Lung (tissue), 12 donors: ENCODE data around the gene PLPP3. TPM values are rescaled to one million over a fixed set of nuclear protein-coding genes. Genes with fewer than 3 reads are reported as not detected.
A peak's percentile ranks its signal among the peaks of the same experiment; 100 is the strongest.

Experiments used
- ATAC-seq: fragments of 200-7000 bp; cut with Tn5 transposase; one replicate; pipeline ENCODE4 v1.9.1; 2020; ENCODE audit warnings: moderate number of reproducible peaks; ENCODE audit not compliant: insufficient read depth, low FRiP score
- DNase-seq, 3 donors: peaks; one replicate each; pipeline ENCODE4 v3.0.0-alpha.2; 2013 to 2017
- H3K27ac ChIP-seq, 2 donors: one replicate each; pipeline ENCODE4 v1.5.1; 2013; ENCODE audit warnings: mild to moderate bottlenecking in 2 of 2, moderate library complexity in 2 of 2, control low read depth in 1 of 2, inconsistent platforms in 1 of 2, low read depth in 1 of 2, low read length in 1 of 2
- H3K27me3 ChIP-seq, 3 donors: one replicate each; pipeline ENCODE4 v1.5.1; 2013; ENCODE audit warnings: low read length in 2 of 3; ENCODE audit not compliant: control insufficient read depth in 3 of 3, insufficient read depth in 3 of 3
- H3K36me3 ChIP-seq, 4 donors: one replicate each; pipeline ENCODE4 v1.5.1; 2013; ENCODE audit warnings: low read length in 4 of 4, mild to moderate bottlenecking in 1 of 4, moderate library complexity in 1 of 4; ENCODE audit not compliant: control insufficient read depth in 4 of 4, insufficient read depth in 4 of 4
- H3K4me1 ChIP-seq, 5 donors: one replicate each; pipeline ENCODE4 v1.5.1; 2013; ENCODE audit warnings: low read length in 5 of 5, mild to moderate bottlenecking in 2 of 5, moderate library complexity in 1 of 5; ENCODE audit not compliant: control insufficient read depth in 5 of 5, insufficient read depth in 5 of 5
- H3K4me3 ChIP-seq: one replicate; pipeline ENCODE4 v1.5.1; 2013; ENCODE audit warnings: mild to moderate bottlenecking, control low read depth, moderate library complexity
- H3K9ac ChIP-seq, 2 donors: one replicate each; pipeline ENCODE4 v1.5.1; 2013; ENCODE audit warnings: low read length in 2 of 2, control low read depth in 1 of 2; ENCODE audit not compliant: insufficient read depth in 1 of 2
- H3K9me3 ChIP-seq, 4 donors: one replicate each; pipeline ENCODE4 v1.5.1; 2013; ENCODE audit warnings: low read length in 3 of 4, mild to moderate bottlenecking in 1 of 4, moderate library complexity in 1 of 4; ENCODE audit not compliant: control insufficient read depth in 4 of 4, insufficient read depth in 3 of 4
- WGBS, 2 donors: extraction: QIAGEN DNeasy Blood & Tissue Kit; methylation state at CpG; one replicate each; pipeline ENCODE4 v1.1.7; 2013; 5-methylcytosine and 5-hydroxymethylcytosine counted together
- polyA plus RNA-seq, 2 donors: library from polyadenylated mRNA; stranded (reverse); fragments of 200-250 nt; gene quantifications; one replicate each; pipeline ENCODE4 v1.2.1, GENCODE V29; 2013
- total RNA-seq, 2 donors: library from RNA; depleted of rRNA in 1 of 2; stranded (reverse); fragments of >200 nt in 1 of 2; gene quantifications; one replicate each; pipeline ENCODE4 v1.2.1, GENCODE V29; 2014 to 2021
- TF ChIP-seq, protein P1 (sequence below): IDR thresholded peaks from 2 replicates; pipeline ENCODE4 v1.5.1; 2012; ENCODE audit warnings: mild to moderate bottlenecking; ENCODE audit errors: control extremely low read depth, extremely low read depth
- donor health status: control.
- donor health status: control.
- donor health status: Bipolar disorder and iron deficiency.
- donor health status: healthy.
- donor health status: DM: yes; HTN: yes; CAD: no.

The PLPP3 gene
- total and polyA plus RNA-seq, 4 donors, result 8.6 to 121 (median 112) TPM

DNA sequence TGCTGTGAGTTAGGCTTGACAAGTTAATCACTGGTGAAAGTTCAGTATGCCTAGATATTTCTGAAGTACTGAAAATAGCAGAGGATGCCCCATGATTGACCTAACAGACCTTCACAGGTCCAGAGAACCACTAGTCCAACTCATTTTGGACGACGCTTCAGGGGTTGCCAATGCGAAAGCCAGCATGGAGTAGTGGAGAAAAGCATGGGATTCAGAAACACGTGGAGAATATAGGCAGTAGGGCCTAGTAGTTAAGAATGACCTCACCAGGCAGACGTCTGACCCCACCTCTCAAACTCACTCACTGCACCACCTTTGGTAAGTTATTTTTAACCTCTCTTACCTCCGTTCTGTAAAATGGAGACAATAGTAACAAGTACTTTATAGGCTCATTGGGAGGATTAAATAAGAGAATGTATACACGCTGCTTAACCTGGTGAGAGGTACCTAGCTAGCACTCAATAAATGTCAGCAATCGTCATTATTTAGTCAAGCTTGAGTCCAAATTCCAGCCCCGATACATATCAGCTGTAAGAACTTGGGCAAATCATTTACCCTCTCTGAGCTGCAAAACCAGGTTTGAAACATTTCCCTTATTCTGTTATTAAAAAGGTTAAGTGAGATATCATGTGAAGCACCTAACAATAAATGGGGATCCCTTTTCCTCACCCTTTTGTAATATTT is 13.2 kb downstream of the PLPP3 start:
- peaks cover 8 to 52% (median 25%) of the 10 kb centered on the region in 5 donors for H3K4me1 ChIP-seq
- peak overlapping the region in 1 of 2 donors; percentile 36 for H3K9ac ChIP-seq
- H3K9me3 ChIP-seq, result no peaks in the 10 kb centered on the region
- WGBS, 2 donors, result 74 to 86% methylated on average over 9 of the region's 9 CpGs
- ATAC-seq (no peak), DNase-seq (no peak)
- no peak overlapping the region for H3K4me3 ChIP-seq
- TF ChIP-seq, protein P1, sequence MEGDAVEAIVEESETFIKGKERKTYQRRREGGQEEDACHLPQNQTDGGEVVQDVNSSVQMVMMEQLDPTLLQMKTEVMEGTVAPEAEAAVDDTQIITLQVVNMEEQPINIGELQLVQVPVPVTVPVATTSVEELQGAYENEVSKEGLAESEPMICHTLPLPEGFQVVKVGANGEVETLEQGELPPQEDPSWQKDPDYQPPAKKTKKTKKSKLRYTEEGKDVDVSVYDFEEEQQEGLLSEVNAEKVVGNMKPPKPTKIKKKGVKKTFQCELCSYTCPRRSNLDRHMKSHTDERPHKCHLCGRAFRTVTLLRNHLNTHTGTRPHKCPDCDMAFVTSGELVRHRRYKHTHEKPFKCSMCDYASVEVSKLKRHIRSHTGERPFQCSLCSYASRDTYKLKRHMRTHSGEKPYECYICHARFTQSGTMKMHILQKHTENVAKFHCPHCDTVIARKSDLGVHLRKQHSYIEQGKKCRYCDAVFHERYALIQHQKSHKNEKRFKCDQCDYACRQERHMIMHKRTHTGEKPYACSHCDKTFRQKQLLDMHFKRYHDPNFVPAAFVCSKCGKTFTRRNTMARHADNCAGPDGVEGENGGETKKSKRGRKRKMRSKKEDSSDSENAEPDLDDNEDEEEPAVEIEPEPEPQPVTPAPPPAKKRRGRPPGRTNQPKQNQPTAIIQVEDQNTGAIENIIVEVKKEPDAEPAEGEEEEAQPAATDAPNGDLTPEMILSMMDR, result no peak
- peaks cover 0 to 10% (median 0%) of the 10 kb centered on the region in 4 donors for H3K36me3 ChIP-seq
- H3K27me3 ChIP-seq, result no peaks in the 10 kb centered on the region
- peak overlapping the region in 1 of 2 donors; percentile 75 for H3K27ac ChIP-seq

DNA sequence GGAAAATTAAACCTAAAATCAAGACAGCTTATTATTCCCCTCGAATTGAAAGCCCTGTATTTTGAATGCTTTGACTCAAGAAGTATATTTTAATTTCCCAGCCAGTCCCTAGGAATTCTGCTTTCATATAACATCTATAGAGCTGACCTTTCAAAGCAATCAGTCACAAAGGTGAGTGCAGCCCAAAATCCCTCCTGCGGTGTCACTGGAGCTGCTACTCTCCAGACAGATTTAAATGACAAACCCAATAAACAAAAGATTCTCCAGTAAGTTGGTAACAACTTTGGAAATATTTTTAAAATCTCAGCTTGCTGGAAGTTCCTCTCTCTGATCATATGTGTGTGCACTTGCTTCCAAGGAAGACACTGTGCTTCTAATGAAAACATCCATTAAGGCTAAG is 14.7 kb downstream of the PLPP3 start:
- no peak for DNase-seq
- H3K27me3 ChIP-seq, result no peaks in the 10 kb centered on the region
- ATAC-seq, result no peak
- H3K9ac ChIP-seq, result no peak overlapping the region
- no peak overlapping the region for H3K4me3 ChIP-seq
- 74 to 80% methylated on average over 2 of the region's 2 CpGs for WGBS, 2 donors
- no peak overlapping the region for H3K27ac ChIP-seq
- TF ChIP-seq, protein P1, result no peak
- H3K36me3 ChIP-seq, result peaks cover 0 to 10% (median 0%) of the 10 kb centered on the region in 4 donors
- no peaks in the 10 kb centered on the region for H3K9me3 ChIP-seq
- H3K4me1 ChIP-seq, result peaks cover 4 to 53% (median 19%) of the 10 kb centered on the region in 5 donors

DNA sequence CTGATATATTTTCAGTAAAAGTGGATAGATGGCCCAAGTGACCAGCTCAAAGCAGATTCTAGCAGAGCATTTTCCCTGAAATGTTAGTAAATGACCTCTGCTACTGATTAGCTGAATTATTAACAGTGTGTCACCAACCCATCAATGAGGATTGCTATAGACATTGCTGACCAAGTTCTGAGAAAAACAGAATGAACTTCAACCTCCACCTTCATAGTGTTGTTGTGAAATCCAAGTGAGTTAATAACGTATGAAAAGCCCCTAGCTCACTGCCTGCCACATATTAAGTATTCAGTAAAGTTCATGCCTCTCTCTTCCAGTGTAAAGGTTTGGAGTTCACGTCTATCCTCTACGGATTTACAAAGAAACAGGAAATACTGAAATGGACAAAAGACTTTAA is 15.8 kb downstream of the PLPP3 start:
- peaks cover 3 to 56% (median 18%) of the 10 kb centered on the region in 5 donors for H3K4me1 ChIP-seq
- DNase-seq (no peak), ATAC-seq (no peak)
- TF ChIP-seq, protein P1, result no peak
- H3K36me3 ChIP-seq, result peaks cover 0 to 10% (median 0%) of the 10 kb centered on the region in 4 donors
- H3K27me3 ChIP-seq, result no peaks in the 10 kb centered on the region
- no peak overlapping the region for H3K9ac ChIP-seq
- 52 to 59% methylated on average over 3 of the region's 3 CpGs for WGBS, 2 donors
- no peak overlapping the region for H3K4me3 ChIP-seq
- no peaks in the 10 kb centered on the region for H3K9me3 ChIP-seq
- H3K27ac ChIP-seq, result peak overlapping the region in 1 of 2 donors; percentile 41
